ENCODE measurements around the gene MTM1. TPM values are rescaled to one million over a fixed set of nuclear protein-coding genes. Genes with fewer than 3 reads are reported as not detected.

Gene MTM1
- total and polyA plus RNA-seq, 9 of the 15 experiments (the other 6 are each of a cell fraction or from before 2014, with no cell fraction given): 5.6 to 13.3 (median 9.5) TPM

DNA sequence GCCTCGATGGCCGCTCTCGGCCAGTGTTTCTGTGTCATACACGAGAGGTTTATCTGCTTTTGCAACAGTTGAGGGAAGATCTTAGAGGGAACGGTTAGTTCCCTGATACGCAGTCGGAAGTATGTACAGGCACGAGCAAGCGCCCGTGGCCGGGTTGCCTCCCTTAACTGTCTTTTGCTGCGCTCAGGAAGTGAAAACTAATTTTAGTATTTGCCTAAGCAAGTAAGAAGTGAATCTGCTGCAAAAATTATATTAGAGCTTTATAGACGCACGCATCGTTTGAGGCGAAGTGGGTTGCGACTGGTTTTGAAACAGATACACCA lies 695 bp downstream of the MTM1 start (continued):
- TF ChIP-seq, protein P1, sequence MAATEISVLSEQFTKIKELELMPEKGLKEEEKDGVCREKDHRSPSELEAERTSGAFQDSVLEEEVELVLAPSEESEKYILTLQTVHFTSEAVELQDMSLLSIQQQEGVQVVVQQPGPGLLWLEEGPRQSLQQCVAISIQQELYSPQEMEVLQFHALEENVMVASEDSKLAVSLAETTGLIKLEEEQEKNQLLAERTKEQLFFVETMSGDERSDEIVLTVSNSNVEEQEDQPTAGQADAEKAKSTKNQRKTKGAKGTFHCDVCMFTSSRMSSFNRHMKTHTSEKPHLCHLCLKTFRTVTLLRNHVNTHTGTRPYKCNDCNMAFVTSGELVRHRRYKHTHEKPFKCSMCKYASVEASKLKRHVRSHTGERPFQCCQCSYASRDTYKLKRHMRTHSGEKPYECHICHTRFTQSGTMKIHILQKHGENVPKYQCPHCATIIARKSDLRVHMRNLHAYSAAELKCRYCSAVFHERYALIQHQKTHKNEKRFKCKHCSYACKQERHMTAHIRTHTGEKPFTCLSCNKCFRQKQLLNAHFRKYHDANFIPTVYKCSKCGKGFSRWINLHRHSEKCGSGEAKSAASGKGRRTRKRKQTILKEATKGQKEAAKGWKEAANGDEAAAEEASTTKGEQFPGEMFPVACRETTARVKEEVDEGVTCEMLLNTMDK (IDR thresholded peaks at IDR 0.05; ENCODE audit: borderline replicate concordance, insufficient read depth, low read depth, low read length, poor library complexity, severe bottlenecking): no peak
- TF ChIP-seq CSDE1 (IDR thresholded peaks at IDR 0.05) (no peak), EP300 (IDR thresholded peaks at IDR 0.05; ENCODE audit: low read length) (peak; percentile 44; the same call in 1 of the 2 replicates), GATA2 (CRISPR knock-in tag; IDR thresholded peaks at IDR 0.05) (no peak), ZNF224 (CRISPR knock-in tag; IDR thresholded peaks at IDR 0.05) (no peak), ZNF830 (CRISPR knock-in tag; IDR thresholded peaks at IDR 0.05) (no peak), PTRF (tag; IDR thresholded peaks at IDR 0.05) (no peak), ZC3H8 (IDR thresholded peaks at IDR 0.05) (no peak), CREBBP (IDR thresholded peaks at IDR 0.05; ENCODE audit: low read depth, low read length) (no peak), ZNF12 (CRISPR knock-in tag; IDR thresholded peaks at IDR 0.05) (no peak), ZNF175 (CRISPR knock-in tag; IDR thresholded peaks at IDR 0.05; ENCODE audit: low read depth) (no peak)
- TF ChIP-seq, protein P2, sequence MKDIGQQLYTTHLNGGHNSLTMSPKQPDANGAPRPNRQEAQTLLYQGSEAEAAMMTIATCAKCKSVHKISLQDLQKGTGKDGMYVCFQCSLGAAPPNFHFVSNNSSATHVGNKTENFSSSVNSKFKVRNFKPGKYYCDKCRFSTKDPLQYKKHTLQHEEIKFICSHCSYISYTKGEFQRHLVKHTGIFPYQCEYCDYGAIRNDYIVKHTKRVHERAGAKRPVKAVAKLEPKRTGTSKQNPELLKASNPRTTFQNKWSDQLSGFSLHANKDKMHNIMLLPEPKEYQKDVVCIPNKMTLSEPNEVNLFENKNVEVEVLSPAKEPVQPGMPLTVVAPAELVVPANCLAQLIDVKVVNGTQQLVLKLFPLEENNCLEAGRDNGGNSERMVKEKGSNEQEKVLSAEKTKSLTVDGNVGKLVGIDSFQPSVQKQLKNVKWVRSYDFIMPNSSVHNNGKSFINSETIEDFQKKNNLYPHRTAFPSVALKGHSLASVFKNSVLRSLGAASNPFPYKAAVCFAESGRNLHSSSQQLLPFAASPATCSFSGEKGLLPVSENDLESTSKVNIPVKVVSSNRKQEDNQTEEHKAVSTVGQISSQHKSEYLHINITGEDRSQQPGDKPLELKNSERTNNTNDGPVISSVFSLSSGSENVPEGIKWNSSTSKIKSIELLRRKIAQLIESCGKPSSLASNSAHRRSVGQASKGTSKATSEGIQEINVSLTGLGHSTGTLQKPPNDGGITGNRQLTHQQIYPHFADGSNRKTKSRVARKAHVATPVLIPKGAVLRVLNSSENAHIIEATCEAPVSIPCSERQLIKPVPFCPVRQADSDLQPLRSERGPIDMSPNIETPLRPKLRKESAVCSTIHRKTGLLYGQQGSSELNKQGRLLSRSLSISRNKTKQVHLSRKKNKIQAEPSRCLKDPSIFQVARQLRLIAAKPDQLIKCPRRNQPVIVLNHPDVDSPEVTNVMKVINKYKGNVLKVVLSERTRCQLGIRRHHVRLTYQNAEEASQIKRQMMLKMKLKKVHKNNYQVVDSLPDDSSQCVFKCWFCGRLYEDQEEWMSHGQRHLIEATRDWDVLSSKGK (CRISPR knock-in tag; IDR thresholded peaks at IDR 0.05): no peak
- TF ChIP-seq, protein P3, sequence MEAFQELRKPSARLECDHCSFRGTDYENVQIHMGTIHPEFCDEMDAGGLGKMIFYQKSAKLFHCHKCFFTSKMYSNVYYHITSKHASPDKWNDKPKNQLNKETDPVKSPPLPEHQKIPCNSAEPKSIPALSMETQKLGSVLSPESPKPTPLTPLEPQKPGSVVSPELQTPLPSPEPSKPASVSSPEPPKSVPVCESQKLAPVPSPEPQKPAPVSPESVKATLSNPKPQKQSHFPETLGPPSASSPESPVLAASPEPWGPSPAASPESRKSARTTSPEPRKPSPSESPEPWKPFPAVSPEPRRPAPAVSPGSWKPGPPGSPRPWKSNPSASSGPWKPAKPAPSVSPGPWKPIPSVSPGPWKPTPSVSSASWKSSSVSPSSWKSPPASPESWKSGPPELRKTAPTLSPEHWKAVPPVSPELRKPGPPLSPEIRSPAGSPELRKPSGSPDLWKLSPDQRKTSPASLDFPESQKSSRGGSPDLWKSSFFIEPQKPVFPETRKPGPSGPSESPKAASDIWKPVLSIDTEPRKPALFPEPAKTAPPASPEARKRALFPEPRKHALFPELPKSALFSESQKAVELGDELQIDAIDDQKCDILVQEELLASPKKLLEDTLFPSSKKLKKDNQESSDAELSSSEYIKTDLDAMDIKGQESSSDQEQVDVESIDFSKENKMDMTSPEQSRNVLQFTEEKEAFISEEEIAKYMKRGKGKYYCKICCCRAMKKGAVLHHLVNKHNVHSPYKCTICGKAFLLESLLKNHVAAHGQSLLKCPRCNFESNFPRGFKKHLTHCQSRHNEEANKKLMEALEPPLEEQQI (IDR thresholded peaks at IDR 0.05): no peak
- TF ChIP-seq, protein P4, sequence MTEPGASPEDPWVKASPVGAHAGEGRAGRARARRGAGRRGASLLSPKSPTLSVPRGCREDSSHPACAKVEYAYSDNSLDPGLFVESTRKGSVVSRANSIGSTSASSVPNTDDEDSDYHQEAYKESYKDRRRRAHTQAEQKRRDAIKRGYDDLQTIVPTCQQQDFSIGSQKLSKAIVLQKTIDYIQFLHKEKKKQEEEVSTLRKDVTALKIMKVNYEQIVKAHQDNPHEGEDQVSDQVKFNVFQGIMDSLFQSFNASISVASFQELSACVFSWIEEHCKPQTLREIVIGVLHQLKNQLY (CRISPR knock-in tag; conservative IDR thresholded peaks at IDR 0.05): no peak
- TF ChIP-seq, protein P5, sequence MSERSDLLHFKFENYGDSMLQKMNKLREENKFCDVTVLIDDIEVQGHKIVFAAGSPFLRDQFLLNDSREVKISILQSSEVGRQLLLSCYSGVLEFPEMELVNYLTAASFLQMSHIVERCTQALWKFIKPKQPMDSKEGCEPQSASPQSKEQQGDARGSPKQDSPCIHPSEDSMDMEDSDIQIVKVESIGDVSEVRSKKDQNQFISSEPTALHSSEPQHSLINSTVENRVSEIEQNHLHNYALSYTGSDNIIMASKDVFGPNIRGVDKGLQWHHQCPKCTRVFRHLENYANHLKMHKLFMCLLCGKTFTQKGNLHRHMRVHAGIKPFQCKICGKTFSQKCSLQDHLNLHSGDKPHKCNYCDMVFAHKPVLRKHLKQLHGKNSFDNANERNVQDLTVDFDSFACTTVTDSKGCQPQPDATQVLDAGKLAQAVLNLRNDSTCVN (CRISPR knock-in tag; IDR thresholded peaks at IDR 0.05): no peak
